ENCODE measurements around the gene TMEM225B.
"Not testable (repeated sequence)": the region's sequence is repeated elsewhere in the genome, so short reads cannot be mapped to it uniquely, and the experiment has no call there.

TMEM225B gene

GRCh38 chr7:99597762-99598501, at the start of gene TMEM225B:
Gene TMEM225B (plus strand): TSS chr7:99598267. CDS start chr7:99604389, 6,122 bp downstream.
- H3K27me3 ChIP-seq (ENCODE audit: control insufficient read depth, low read length), result no peaks in the 10 kb centered on the region
- H3K4me1 ChIP-seq (ENCODE audit: control insufficient read depth, low read length), result no peaks in the 10 kb centered on the region
- H4K20me1 ChIP-seq (ENCODE audit: control insufficient read depth, insufficient read depth, low read depth, low read length), result no peaks in the 10 kb centered on the region
- H3K79me2 ChIP-seq (ENCODE audit: control insufficient read depth, low read length), result no peaks in the 10 kb centered on the region
- H3F3A ChIP-seq (ENCODE audit: control insufficient read depth, insufficient read depth), result no peaks in the 10 kb centered on the region
- TF ChIP-seq EZH2phosphoT487 (IDR thresholded peaks at IDR 0.05; ENCODE audit: borderline replicate concordance, low read length) (no peak), CTCF (IDR thresholded peaks at IDR 0.05; ENCODE audit: low read depth, low read length, poor library complexity, severe bottlenecking) (no peak)
- H3K9me3 ChIP-seq (ENCODE audit: control insufficient read depth, insufficient read depth, low read length), result no peaks in the 10 kb centered on the region
- H3K4me2 ChIP-seq (ENCODE audit: low read length), result no peak within 1 kb of the TSS
- H3K27ac ChIP-seq (ENCODE audit: low read depth, low read length), result no peak within 1 kb of the TSS
- no peaks in the 10 kb centered on the region for H3K9me2 ChIP-seq (replicated peaks; ENCODE audit: control insufficient read depth, low read length)
- no peak within 1 kb of the TSS for H3K4me3 ChIP-seq (ENCODE audit: low read length)
- no peaks in the 10 kb centered on the region for H3K36me3 ChIP-seq (ENCODE audit: control insufficient read depth, low read length)

DNA sequence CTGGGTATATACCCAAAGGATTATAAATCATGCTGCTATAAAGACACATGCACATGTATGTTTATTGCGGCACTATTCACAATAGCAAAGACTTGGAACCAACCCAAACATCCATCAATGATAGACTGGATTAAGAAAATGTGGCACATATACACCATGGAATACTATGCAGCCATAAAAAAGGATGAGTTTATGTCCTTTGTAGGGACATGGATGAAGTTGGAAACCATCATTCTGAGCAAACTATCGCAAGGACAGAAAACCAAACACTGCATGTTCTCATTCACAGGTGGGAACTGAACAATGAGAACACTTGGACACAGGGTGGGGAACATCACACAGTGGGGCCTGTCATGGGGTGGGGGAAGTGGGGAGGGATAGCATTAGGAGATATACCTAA, 48.5 kb upstream of the TMEM225B start:
- not testable (repeated sequence) for H3K4me2 ChIP-seq (ENCODE audit: low read length); H3K27me3 ChIP-seq (ENCODE audit: control insufficient read depth, low read length); H3K9me2 ChIP-seq (replicated peaks; ENCODE audit: control insufficient read depth, low read length); H3K27ac ChIP-seq (ENCODE audit: low read depth, low read length); H3K9me3 ChIP-seq (ENCODE audit: control insufficient read depth, insufficient read depth, low read length); H4K20me1 ChIP-seq (ENCODE audit: control insufficient read depth, insufficient read depth, low read depth, low read length); H3K4me3 ChIP-seq (ENCODE audit: low read length)
- Histone ChIP-seq H3K79me2 (ENCODE audit: control insufficient read depth, low read length) (peaks cover 42% of the 10 kb centered on the region), H3K36me3 (ENCODE audit: control insufficient read depth, low read length) (peaks cover 39% of the 10 kb centered on the region), H3K4me1 (ENCODE audit: control insufficient read depth, low read length) (peaks cover 22% of the 10 kb centered on the region), H3F3A (ENCODE audit: control insufficient read depth, insufficient read depth) (peaks cover 30% of the 10 kb centered on the region)

- peak overlapping the region; percentile 97 for H3K4me3 ChIP-seq (ENCODE audit: low read length)
- no peak for TF ChIP-seq CTCF (IDR thresholded peaks at IDR 0.05; ENCODE audit: low read depth, low read length, poor library complexity, severe bottlenecking)
- no peak for TF ChIP-seq EZH2phosphoT487 (IDR thresholded peaks at IDR 0.05; ENCODE audit: borderline replicate concordance, low read length)
- no peaks in the 10 kb centered on the region for H4K20me1 ChIP-seq (ENCODE audit: control insufficient read depth, insufficient read depth, low read depth, low read length)
- peaks cover 26% of the 10 kb centered on the region for H3K4me1 ChIP-seq (ENCODE audit: control insufficient read depth, low read length)
- H3K27ac ChIP-seq (ENCODE audit: low read depth, low read length), result no peak overlapping the region
- no peaks in the 10 kb centered on the region for H3K27me3 ChIP-seq (ENCODE audit: control insufficient read depth, low read length)
- no peaks in the 10 kb centered on the region for H3K9me2 ChIP-seq (replicated peaks; ENCODE audit: control insufficient read depth, low read length)
- peaks cover 40% of the 10 kb centered on the region for H3F3A ChIP-seq (ENCODE audit: control insufficient read depth, insufficient read depth)
- peak overlapping the region; percentile 77 for H3K4me2 ChIP-seq (ENCODE audit: low read length)
- peaks cover 56% of the 10 kb centered on the region for H3K36me3 ChIP-seq (ENCODE audit: control insufficient read depth, low read length)
- H3K79me2 ChIP-seq (ENCODE audit: control insufficient read depth, low read length), result peaks cover 58% of the 10 kb centered on the region
- H3K9me3 ChIP-seq (ENCODE audit: control insufficient read depth, insufficient read depth, low read length), result no peaks in the 10 kb centered on the region
These were observed 46.7 kb upstream of the TMEM225B start for GRCh38 chr7:99551334-99551733.

DNA sequence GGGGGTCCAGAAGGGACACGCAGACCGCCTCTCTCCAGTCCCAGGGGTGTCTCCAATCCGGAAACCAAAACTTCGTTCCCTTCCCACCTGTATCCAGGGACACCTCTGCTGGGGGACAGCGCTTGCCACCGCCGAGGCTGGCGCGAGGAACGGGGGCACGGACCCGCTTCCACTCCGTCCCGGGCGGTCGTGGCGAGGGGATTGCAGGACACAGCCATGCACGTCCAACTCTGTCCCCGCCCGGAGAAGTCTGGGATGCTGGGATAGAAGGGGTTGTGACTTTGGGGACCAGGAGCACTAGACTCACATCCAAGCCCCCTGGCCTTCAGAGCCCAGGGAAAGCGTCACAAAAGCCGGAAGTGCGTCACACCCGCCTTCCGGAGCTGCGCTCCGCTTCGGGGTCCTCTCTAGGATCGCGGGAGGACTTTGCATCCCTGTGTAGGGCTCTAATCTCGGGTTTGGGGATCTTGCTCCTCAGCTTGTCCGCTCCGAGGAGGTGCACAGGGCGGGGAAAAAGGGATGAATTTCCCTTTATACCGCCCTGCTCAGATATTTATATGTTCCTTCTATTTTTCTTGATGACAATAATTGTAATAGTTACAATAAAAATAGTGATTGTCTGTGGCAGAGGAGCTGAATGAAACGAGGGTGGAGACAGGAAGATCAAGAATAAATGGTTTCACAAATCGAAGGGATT, 46.2 kb upstream of the TMEM225B start, which contains the start of gene FAM200A:
Gene FAM200A (minus strand): TSS at position 348 of the 697 bp plus-strand sequence. CDS start 3,707 bp downstream, outside the sequence.
- H3K4me1 ChIP-seq (ENCODE audit: control insufficient read depth, low read length), result peaks cover 32% of the 10 kb centered on the region
- H3K27me3 ChIP-seq (ENCODE audit: control insufficient read depth, low read length), result no peaks in the 10 kb centered on the region
- H3K36me3 ChIP-seq (ENCODE audit: control insufficient read depth, low read length), result peaks cover 58% of the 10 kb centered on the region
- TF ChIP-seq CTCF (IDR thresholded peaks at IDR 0.05; ENCODE audit: low read depth, low read length, poor library complexity, severe bottlenecking) (no peak), EZH2phosphoT487 (IDR thresholded peaks at IDR 0.05; ENCODE audit: borderline replicate concordance, low read length) (no peak)
- no peaks in the 10 kb centered on the region for H3K9me2 ChIP-seq (replicated peaks; ENCODE audit: control insufficient read depth, low read length)
- peak within 1 kb of the TSS; percentile 97 for H3K4me3 ChIP-seq (ENCODE audit: low read length)
- no peaks in the 10 kb centered on the region for H3K9me3 ChIP-seq (ENCODE audit: control insufficient read depth, insufficient read depth, low read length)
- peaks cover 64% of the 10 kb centered on the region for H3K79me2 ChIP-seq (ENCODE audit: control insufficient read depth, low read length)
- peaks cover 38% of the 10 kb centered on the region for H3F3A ChIP-seq (ENCODE audit: control insufficient read depth, insufficient read depth)
- H3K4me2 ChIP-seq (ENCODE audit: low read length), result peak within 1 kb of the TSS; percentile 77
- H3K27ac ChIP-seq (ENCODE audit: low read depth, low read length), result peak within 1 kb of the TSS; percentile 58
- H4K20me1 ChIP-seq (ENCODE audit: control insufficient read depth, insufficient read depth, low read depth, low read length), result no peaks in the 10 kb centered on the region

All from DOHH2 (cell line).